Panc1 (cell line): ENCODE data around the gene RNF208. TPM values are rescaled to one million over a fixed set of nuclear protein-coding genes. Genes with fewer than 3 reads are reported as not detected.

Experiments used
- ATAC-seq: fragments of 200-7000 bp; cut with Tn5 transposase; 2 replicates; pipeline ENCODE4 v1.9.1; 2020; ENCODE audit warnings: mild to moderate bottlenecking, moderate library complexity
- BruUV-seq: library from RNA; stranded (reverse); fragments of 400-500 nt; replicated peaks from 2 replicates; lab custom pipeline; 2021; lab: Mats Ljungman, UMichigan
- CTCF ChIA-PET: fragments of 300-600 bp; sonication (Branson Sonifier 250); formaldehyde crosslinking; loops from one replicate; lab custom pipeline; 2022; ENCODE audit warnings: antibody characterized with exemption; lab: Charles Lee
- POLR2A ChIA-PET: fragments of 300-600 bp; sonication (Branson Sonifier 250); formaldehyde crosslinking; loops from one replicate; lab custom pipeline; 2022; ENCODE audit warnings: antibody characterized with exemption; lab: Charles Lee
- DNase-seq: peaks from one replicate; pipeline ENCODE4 v3.0.0-alpha.2; 2010; ENCODE audit warnings: low read depth, low spot score
- H3K27ac ChIP-seq: 2 replicates; pipeline ENCODE4 v1.5.1; 2011; ENCODE audit warnings: mild to moderate bottlenecking, low read length, inconsistent platforms
- H3K27me3 ChIP-seq: fragments of 200-500 bp; sonication (Bioruptor generic); 2 replicates; pipeline ENCODE4 v1.6.0; 2014; ENCODE audit warnings: low read length, inconsistent platforms; ENCODE audit not compliant: control insufficient read depth, insufficient read depth
- H3K36me3 ChIP-seq: fragments of 200-500 bp; sonication (Bioruptor generic); 2 replicates; pipeline ENCODE4 v1.5.1; 2014; ENCODE audit warnings: inconsistent platforms, mild to moderate bottlenecking, low read length, moderate library complexity; ENCODE audit not compliant: control insufficient read depth, insufficient read depth
- H3K4me1 ChIP-seq: 2 replicates; pipeline ENCODE4 v1.5.1; 2011; ENCODE audit warnings: inconsistent platforms, mild to moderate bottlenecking, low read length, moderate library complexity; ENCODE audit not compliant: control insufficient read depth, insufficient read depth
- H3K4me3 ChIP-seq, 2 experiments: 2 replicates each; pipeline ENCODE4 v1.5.1; 2011 to 2012; ENCODE audit warnings: low read depth in 2 of 2, low read length in 2 of 2, mild to moderate bottlenecking in 2 of 2, inconsistent platforms in 1 of 2, moderate library complexity in 1 of 2
- H3K9me3 ChIP-seq: fragments of 200-500 bp; sonication (Bioruptor generic); 2 replicates; pipeline ENCODE4 v1.5.1; 2014; ENCODE audit warnings: low read depth, mild to moderate bottlenecking, inconsistent platforms, low read length, moderate library complexity; ENCODE audit not compliant: control insufficient read depth, insufficient read depth
- POLR2AphosphoS5 ChIP-seq: IDR thresholded peaks from 2 replicates; pipeline ENCODE4 v1.6.1; 2012; ENCODE audit warnings: mild to moderate bottlenecking, low read depth, low read length, moderate library complexity
- SIN3A ChIP-seq: IDR thresholded peaks from 2 replicates; pipeline ENCODE4 v1.6.1; 2012; ENCODE audit warnings: low read depth, mild to moderate bottlenecking, low read length, moderate library complexity, borderline replicate concordance; ENCODE audit not compliant: insufficient read depth
- TCF7L2 ChIP-seq: IDR thresholded peaks from 2 replicates; pipeline ENCODE4 v1.6.1; 2011; ENCODE audit warnings: mild to moderate bottlenecking, low read depth, low read length, inconsistent platforms
- in situ Hi-C: cut with HindIII; loops from 2 replicates; pipeline ENCODE4 v1.10.0; 2016; ENCODE audit warnings: low sequenced_read_pairs, low pct_unique_long_range_greater_than_20kb
- intact Hi-C: fragments of 100-400 bp; cut with micrococcal nuclease; formaldehyde crosslinking; loops from one replicate; pipeline ENCODE4 v1.10.0; 2022; ENCODE audit not compliant: unreplicated experiment
- total RNA-seq: library from RNA; stranded (reverse); gene quantifications from one replicate; pipeline ENCODE4 v1.2.1, GENCODE V29; 2021; ENCODE audit not compliant: unreplicated experiment
- TF ChIP-seq, protein P1 (sequence below), 2 experiments: IDR thresholded peaks; 2 replicates each; pipeline ENCODE4 v1.6.1; 2011 to 2012; ENCODE audit warnings: low read depth in 2 of 2, control low read depth in 1 of 2, low read length in 1 of 2, mild to moderate bottlenecking in 1 of 2, moderate library complexity in 1 of 2; ENCODE audit not compliant: insufficient read depth in 1 of 2
- TF ChIP-seq, protein P2 (sequence below): fragments of 450-650 bp; IDR thresholded peaks from 2 replicates; pipeline ENCODE4 v1.5.1; 2017; ENCODE audit warnings: mild to moderate bottlenecking

The RNF208 gene
- total RNA-seq, 1 experiment from 2014 or later: 11.5 TPM

DNA sequence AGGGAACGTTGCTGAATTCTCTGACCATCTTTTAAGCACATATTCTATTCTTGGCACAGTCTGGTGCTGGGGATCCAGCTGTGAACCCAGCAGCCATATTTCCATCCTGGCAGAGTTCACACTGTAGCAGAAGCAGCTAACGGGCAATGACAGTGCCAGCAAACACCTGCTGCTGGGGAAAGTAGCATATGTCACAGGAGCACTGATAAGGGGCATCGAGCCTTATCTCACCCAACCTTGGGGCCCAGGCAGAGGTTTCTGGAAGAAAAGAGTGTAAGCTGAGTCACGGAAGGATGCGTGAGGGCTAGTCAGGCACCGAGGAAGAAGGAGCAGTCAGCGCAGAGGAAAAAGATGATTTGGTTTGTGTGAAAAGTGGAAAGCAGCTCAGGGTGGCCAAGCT is 15.4 kb downstream of the RNF208 start:
- POLR2A ChIA-PET: no interaction called here
- CTCF ChIA-PET: no interaction called here
- in situ Hi-C loops: no loop called here
- intact Hi-C loops: no loop called here
- Histone ChIP-seq H3K4me3 (peak overlapping the region; percentile 84 to 90), H3K27me3 (no peaks in the 10 kb centered on the region), H3K9me3 (no peaks in the 10 kb centered on the region), H3K4me1 (peaks cover 20% of the 10 kb centered on the region), H3K36me3 (peaks cover 2% of the 10 kb centered on the region; the same call in 1 of the 2 replicates), H3K27ac (peak overlapping the region; percentile 87)
- BruUV-seq: no TSS peak
- DNase-seq (no peak), ATAC-seq (no peak)
- TF ChIP-seq TCF7L2: no peak
- no peak for TF ChIP-seq POLR2AphosphoS5
- TF ChIP-seq, protein P1, sequence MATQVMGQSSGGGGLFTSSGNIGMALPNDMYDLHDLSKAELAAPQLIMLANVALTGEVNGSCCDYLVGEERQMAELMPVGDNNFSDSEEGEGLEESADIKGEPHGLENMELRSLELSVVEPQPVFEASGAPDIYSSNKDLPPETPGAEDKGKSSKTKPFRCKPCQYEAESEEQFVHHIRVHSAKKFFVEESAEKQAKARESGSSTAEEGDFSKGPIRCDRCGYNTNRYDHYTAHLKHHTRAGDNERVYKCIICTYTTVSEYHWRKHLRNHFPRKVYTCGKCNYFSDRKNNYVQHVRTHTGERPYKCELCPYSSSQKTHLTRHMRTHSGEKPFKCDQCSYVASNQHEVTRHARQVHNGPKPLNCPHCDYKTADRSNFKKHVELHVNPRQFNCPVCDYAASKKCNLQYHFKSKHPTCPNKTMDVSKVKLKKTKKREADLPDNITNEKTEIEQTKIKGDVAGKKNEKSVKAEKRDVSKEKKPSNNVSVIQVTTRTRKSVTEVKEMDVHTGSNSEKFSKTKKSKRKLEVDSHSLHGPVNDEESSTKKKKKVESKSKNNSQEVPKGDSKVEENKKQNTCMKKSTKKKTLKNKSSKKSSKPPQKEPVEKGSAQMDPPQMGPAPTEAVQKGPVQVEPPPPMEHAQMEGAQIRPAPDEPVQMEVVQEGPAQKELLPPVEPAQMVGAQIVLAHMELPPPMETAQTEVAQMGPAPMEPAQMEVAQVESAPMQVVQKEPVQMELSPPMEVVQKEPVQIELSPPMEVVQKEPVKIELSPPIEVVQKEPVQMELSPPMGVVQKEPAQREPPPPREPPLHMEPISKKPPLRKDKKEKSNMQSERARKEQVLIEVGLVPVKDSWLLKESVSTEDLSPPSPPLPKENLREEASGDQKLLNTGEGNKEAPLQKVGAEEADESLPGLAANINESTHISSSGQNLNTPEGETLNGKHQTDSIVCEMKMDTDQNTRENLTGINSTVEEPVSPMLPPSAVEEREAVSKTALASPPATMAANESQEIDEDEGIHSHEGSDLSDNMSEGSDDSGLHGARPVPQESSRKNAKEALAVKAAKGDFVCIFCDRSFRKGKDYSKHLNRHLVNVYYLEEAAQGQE (IDR thresholded peaks at IDR 0.05; ENCODE audit: insufficient read depth in 1 of 2, low read depth in 2 of 2, low read length in 1 of 2): no peak
- TF ChIP-seq SIN3A: no peak
- TF ChIP-seq, protein P2, sequence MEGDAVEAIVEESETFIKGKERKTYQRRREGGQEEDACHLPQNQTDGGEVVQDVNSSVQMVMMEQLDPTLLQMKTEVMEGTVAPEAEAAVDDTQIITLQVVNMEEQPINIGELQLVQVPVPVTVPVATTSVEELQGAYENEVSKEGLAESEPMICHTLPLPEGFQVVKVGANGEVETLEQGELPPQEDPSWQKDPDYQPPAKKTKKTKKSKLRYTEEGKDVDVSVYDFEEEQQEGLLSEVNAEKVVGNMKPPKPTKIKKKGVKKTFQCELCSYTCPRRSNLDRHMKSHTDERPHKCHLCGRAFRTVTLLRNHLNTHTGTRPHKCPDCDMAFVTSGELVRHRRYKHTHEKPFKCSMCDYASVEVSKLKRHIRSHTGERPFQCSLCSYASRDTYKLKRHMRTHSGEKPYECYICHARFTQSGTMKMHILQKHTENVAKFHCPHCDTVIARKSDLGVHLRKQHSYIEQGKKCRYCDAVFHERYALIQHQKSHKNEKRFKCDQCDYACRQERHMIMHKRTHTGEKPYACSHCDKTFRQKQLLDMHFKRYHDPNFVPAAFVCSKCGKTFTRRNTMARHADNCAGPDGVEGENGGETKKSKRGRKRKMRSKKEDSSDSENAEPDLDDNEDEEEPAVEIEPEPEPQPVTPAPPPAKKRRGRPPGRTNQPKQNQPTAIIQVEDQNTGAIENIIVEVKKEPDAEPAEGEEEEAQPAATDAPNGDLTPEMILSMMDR: no peak

DNA sequence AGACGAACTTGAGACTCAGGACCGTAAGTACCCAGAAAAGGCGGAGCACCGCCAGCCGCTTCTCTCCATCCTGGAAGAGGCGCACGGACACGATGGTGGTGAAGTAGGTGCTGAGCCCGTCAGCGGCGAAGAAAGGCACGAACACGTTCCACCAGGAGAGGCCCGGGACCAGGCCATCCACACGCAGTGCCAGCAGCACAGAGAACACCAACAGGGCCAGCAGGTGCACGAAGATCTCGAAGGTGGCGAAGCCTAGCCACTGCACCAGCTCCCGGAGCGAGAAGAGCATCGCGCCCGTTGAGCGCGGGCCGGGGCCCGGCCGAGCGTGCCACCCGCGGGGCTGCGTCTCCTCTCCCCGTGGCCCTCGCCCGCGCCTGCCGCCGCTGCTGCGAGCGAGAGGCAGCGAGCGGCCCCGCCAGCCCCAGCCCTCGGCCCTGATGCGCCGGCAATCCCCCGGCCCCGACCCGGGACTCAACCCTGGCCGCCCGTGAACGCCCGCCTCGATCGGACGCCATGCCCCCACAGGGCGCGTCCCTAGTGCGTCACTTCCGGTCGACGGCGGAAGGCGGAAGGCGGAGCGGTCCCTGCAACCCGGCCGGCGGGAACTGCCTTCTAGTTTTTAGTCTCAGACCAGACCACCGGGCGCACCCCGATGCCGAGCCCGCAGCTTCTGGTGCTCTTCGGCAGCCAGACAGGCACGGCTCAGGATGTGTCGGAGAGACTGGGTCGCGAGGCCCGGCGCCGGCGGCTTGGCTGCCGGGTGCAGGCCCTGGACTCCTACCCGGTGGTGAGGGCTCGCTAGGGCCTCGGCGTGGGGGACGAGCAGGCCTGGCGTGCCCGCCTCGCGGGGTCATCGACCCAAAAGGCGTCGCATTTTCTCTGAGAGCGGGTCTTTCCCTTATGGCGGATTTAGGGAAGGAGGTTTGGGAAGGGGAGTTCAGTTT is 16.6 kb downstream of the RNF208 start, which contains the start of the genes NDOR1 and TMEM203:
Gene NDOR1, plus strand, starts transcription at position 575 of the 944 bp plus-strand sequence. Its CDS starts 78 bp downstream, at position 653.
Gene TMEM203, minus strand, starts transcription at position 523 of the 944 bp plus-strand sequence. Its CDS starts 234 bp downstream, at position 289.
- Histone ChIP-seq H3K4me1 (peaks cover 22% of the 10 kb centered on the region), H3K4me3 (peak within 1 kb of the TSS; percentile 84 to 90), H3K27ac (peak within 1 kb of the TSS; percentile 87), H3K36me3 (peaks cover 2% of the 10 kb centered on the region; the same call in 1 of the 2 replicates), H3K9me3 (no peaks in the 10 kb centered on the region), H3K27me3 (no peaks in the 10 kb centered on the region)
- in situ Hi-C loops: no loop called here
- intact Hi-C loops: no loop called here
- ATAC-seq (peak; percentile 78), DNase-seq (no peak)
- TF ChIP-seq SIN3A: peak; percentile 91; the same call in 1 of the 2 replicates
- TF ChIP-seq, protein P2: no peak
- TF ChIP-seq POLR2AphosphoS5: peak; percentile 74
- ChIA-PET CTCF (no interaction called here), POLR2A (interaction anchor here (0.6 kb wide), 1 partner anchor 15 kb away, joined by 3 read pairs; no protein-coding TSS in a partner anchor)
- BruUV-seq: no TSS peak
